Measurements from ENCODE around the gene SERGEF. TPM values are rescaled to one million over a fixed set of nuclear protein-coding genes. Genes with fewer than 3 reads are reported as not detected.

SERGEF gene
- total RNA-seq, 1 experiment from 2014 or later = 31.4 TPM

GRCh38 chr11:17831228-17831627 lies 181.6 kb downstream of the SERGEF start:
- H4K20me1 ChIP-seq (ENCODE audit: control insufficient read depth, insufficient read depth, insufficient read length) = no peaks in the 10 kb centered on the region
- H3K18ac ChIP-seq (ENCODE audit: insufficient read length, low read depth, low read length) = no peak overlapping the region
- no CpG with 5 or more reads among the region's 1 CpG for WGBS (ENCODE audit: extremely low coverage, insufficient read length, low lambda C conversion rate)
- H3K27me3 Mint-ChIP-seq (ENCODE audit: low read depth) = no peaks in the 10 kb centered on the region; the same call in 1 of the 2 replicates
- H2BK20ac ChIP-seq (ENCODE audit: low read depth, low read length, poor library complexity, severe bottlenecking) = no peak overlapping the region
- H3K4me1 ChIP-seq (ENCODE audit: insufficient read depth, low read length) = no peaks in the 10 kb centered on the region; the same call in 1 of the 2 replicates
- H3K27ac ChIP-seq (ENCODE audit: insufficient read length, low read depth, low read length) = no peak overlapping the region
- H3K4ac ChIP-seq (ENCODE audit: low read depth, low read length) = no peak overlapping the region
- H3K23me2 ChIP-seq (ENCODE audit: insufficient read length, low read depth, low read length, poor library complexity, severe bottlenecking) = no peaks in the 10 kb centered on the region
- no peak overlapping the region for H3K4me2 ChIP-seq (ENCODE audit: insufficient read depth, insufficient read length, low read length)
- H2BK5ac ChIP-seq (ENCODE audit: insufficient read length, low read length) = no peak overlapping the region
- no peak overlapping the region for H4K8ac ChIP-seq (replicated peaks; ENCODE audit: insufficient read length, low read depth, low read length)
- H3K9ac ChIP-seq (ENCODE audit: extremely low read depth, insufficient read length, low read length) = no peak overlapping the region
- no peak overlapping the region for H3K14ac ChIP-seq (ENCODE audit: insufficient read depth, low read length)
- H3K9me3 ChIP-seq (ENCODE audit: control insufficient read depth, low read depth, low read length) = no peaks in the 10 kb centered on the region
- peaks cover 6 to 9% of the 10 kb centered on the region in 2 experiments for H3K4me1 Mint-ChIP-seq
- no peak for DNase-seq
- H3T11ph ChIP-seq (ENCODE audit: low read length) = no peak overlapping the region
- H3K56ac ChIP-seq (ENCODE audit: insufficient read length, low read depth, low read length) = no peak overlapping the region
- H3K79me1 ChIP-seq (ENCODE audit: insufficient read depth, low read depth, low read length, poor library complexity, severe bottlenecking) = no peaks in the 10 kb centered on the region
- no peak overlapping the region for H2BK12ac ChIP-seq (ENCODE audit: insufficient read length, low read depth, low read length)
- H3K9me3 Mint-ChIP-seq = no peaks in the 10 kb centered on the region; a peak in 1 of 5 replicates
- H2AFZ ChIP-seq (ENCODE audit: low read length) = no peak overlapping the region
- no peaks in the 10 kb centered on the region for H3K27me3 ChIP-seq (ENCODE audit: insufficient read depth, low read length)
- no peak overlapping the region for H4K91ac ChIP-seq (ENCODE audit: insufficient read length, low read depth, low read length)
- no peak overlapping the region for H3K27ac Mint-ChIP-seq
- no peak overlapping the region for H3K4me3 Mint-ChIP-seq
- no peak overlapping the region for H2AK5ac ChIP-seq (ENCODE audit: insufficient read length, low read length)
- no peaks in the 10 kb centered on the region for H3K36me3 Mint-ChIP-seq (ENCODE audit: insufficient read depth in 1 of 3, low read depth in 3 of 3)
- no peak overlapping the region for H3K23ac ChIP-seq (ENCODE audit: insufficient read length, low read depth, low read length)
- no peak overlapping the region for H2BK120ac ChIP-seq (ENCODE audit: low read depth, low read length, poor library complexity, severe bottlenecking)
- H4K5ac ChIP-seq (ENCODE audit: insufficient read length, low read depth, low read length) = no peak overlapping the region
- H2BK15ac ChIP-seq (ENCODE audit: low read depth, low read length) = no peak overlapping the region
- TF ChIP-seq, protein P1, sequence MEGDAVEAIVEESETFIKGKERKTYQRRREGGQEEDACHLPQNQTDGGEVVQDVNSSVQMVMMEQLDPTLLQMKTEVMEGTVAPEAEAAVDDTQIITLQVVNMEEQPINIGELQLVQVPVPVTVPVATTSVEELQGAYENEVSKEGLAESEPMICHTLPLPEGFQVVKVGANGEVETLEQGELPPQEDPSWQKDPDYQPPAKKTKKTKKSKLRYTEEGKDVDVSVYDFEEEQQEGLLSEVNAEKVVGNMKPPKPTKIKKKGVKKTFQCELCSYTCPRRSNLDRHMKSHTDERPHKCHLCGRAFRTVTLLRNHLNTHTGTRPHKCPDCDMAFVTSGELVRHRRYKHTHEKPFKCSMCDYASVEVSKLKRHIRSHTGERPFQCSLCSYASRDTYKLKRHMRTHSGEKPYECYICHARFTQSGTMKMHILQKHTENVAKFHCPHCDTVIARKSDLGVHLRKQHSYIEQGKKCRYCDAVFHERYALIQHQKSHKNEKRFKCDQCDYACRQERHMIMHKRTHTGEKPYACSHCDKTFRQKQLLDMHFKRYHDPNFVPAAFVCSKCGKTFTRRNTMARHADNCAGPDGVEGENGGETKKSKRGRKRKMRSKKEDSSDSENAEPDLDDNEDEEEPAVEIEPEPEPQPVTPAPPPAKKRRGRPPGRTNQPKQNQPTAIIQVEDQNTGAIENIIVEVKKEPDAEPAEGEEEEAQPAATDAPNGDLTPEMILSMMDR (conservative IDR thresholded peaks at IDR 0.05) = no peak
- no peaks in the 10 kb centered on the region for H3K79me2 ChIP-seq (ENCODE audit: insufficient read depth, low read length)
